GM12801 (cell line): ENCODE data around the gene PPP6R2.

Experiments
- TF ChIP-seq, protein P1 (sequence below): IDR thresholded peaks from one replicate; pipeline ENCODE4 v1.5.1; 2011; ENCODE audit warnings: control low read depth; ENCODE audit not compliant: insufficient read length; ENCODE audit errors: extremely low read depth

PPP6R2 gene

GRCh38 chr22:50308597-50308935 is 34.6 kb upstream of the PPP6R2 start:
- TF ChIP-seq, protein P1, sequence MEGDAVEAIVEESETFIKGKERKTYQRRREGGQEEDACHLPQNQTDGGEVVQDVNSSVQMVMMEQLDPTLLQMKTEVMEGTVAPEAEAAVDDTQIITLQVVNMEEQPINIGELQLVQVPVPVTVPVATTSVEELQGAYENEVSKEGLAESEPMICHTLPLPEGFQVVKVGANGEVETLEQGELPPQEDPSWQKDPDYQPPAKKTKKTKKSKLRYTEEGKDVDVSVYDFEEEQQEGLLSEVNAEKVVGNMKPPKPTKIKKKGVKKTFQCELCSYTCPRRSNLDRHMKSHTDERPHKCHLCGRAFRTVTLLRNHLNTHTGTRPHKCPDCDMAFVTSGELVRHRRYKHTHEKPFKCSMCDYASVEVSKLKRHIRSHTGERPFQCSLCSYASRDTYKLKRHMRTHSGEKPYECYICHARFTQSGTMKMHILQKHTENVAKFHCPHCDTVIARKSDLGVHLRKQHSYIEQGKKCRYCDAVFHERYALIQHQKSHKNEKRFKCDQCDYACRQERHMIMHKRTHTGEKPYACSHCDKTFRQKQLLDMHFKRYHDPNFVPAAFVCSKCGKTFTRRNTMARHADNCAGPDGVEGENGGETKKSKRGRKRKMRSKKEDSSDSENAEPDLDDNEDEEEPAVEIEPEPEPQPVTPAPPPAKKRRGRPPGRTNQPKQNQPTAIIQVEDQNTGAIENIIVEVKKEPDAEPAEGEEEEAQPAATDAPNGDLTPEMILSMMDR = no peak

- TF ChIP-seq, protein P1 = no peak
Observed at GRCh38 chr22:50308986-50309600, 34.0 kb upstream of the PPP6R2 start.

- TF ChIP-seq, protein P1 = no peak
Observed at GRCh38 chr22:50309601-50309991, 33.5 kb upstream of the PPP6R2 start.

DNA sequence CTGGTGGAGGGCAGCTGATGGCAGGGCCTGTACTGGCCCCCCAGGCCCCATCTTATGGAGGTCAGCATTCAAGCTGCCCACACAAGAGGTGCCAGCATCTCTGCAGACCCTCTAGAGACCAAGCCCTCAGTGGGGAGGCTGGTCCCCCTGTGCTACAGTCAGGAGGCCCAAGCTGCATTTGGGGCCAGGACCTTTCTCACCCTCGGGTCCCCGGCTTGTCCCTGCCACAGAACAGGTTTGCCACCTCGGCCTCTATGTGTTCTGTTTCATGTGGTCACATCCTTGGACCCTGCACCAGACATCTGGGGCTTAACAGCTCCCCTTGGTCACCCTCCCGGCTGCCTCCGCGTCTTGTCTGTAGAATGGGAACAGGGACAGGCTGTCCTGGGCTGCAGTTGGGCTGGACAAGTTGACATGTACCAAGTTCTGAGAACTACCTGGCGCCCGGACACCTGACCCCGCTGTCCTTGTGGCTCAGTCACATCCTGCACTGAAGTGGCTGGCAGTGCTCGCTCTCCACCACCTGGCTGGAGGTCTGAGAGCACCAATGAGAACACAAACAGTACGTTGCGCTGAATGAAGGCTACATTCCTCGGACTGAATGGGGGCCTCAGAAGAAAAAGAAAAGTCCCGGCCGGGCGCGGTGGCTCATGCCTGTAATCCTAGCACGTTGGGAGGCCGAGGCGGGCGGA is 33.0 kb upstream of the PPP6R2 start:
- TF ChIP-seq, protein P1 = no peak

GRCh38 chr22:50310949-50311444 is 32.1 kb upstream of the PPP6R2 start:
- TF ChIP-seq, protein P1 = no peak

DNA sequence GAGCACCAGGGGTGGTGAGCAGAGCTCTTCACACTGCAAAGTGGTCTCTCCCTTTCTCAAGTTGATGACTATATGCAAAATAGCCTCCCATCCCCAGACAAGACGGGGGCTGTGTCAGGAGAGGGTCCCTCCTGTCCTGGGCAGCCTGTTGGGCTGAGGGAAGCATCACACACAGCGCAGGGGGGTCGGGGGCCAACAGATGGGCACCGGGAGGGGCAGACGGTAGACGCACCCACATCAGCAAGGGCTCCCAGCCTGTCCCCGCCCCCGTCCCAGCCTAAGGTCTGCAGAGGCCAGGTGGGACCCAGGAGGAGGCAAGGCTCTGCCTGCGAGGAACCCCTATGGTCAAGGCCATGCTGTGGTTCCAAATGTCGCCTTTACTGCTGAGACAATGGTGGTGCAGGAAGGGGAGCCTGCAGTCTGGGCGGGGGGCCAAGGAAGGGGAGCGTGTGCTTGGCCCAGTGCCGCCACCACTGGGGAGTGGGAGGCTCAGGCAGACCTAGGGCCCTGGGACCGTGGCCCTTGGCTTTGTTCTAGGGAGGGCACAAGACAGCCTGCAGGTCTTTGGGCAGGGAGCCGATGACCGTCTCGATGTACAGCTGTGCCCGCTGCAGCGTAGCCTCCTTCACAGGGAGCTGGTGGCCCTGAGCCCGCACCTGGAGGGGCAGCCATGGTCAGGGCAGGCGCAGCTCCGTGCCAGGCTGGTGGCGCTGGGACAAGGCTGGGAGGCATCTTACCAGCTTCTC is 31.3 kb upstream of the PPP6R2 start:
- TF ChIP-seq, protein P1 = no peak

DNA sequence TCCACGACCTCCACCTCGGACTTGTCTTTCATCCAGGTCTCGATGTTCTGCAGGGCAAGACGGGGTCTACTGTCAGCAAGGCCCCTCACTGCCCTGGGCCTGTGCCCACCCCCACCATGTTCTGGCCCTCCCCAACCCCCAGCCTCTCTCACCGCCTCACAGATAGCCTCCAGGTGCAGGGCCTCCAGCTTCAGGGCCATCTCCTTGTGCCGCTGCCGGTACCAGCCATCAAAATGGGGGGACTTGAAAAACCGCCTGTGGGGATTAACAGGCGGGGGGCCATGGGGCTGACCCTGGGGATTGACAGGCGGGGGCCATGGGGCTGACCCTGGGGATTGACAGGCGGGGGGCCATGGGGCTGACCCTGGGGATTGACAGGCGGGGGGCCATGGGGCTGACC is 30.8 kb upstream of the PPP6R2 start:
- TF ChIP-seq, protein P1 = no peak
